RCC 7860 (cell line): ENCODE data around the gene AHR.

Experiments
- DNase-seq: peaks from one replicate; pipeline ENCODE4 v3.0.0-alpha.2; 2015; ENCODE audit warnings: low spot score
- FAIRE-seq: peaks from 2 replicates; lab custom pipeline; 2012; peaks lifted over from hg19 to GRCh38; lab: Jason Lieb, UNC

AHR gene

GRCh38 chr7:17298102-17298839, at the start of gene AHR:
AHR (plus strand) TSS chr7:17298652; CDS start chr7:17299265, 613 bp downstream.
- FAIRE-seq, result no peak
- peak; percentile 82 for DNase-seq

DNA sequence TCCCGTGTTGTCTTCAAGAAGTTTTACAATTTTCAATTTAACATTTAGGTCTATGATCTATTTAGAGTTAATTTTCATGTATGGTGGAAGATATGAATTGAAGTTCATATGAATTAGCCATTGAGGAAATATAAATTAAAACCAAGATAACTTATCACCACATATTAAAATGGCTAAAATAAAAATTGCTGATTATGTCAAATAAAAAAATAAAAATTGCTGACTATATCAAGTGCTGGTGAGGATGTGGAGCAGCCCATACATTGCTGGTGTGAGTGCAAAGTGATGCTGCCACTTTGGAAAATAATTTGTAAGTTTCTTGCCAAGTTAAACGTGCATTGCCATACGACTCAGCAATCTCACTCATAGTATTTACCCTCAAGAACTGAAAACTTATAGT, 44.6 kb upstream of the AHR start:
- no peak for DNase-seq
- no peak for FAIRE-seq

GRCh38 chr7:17255926-17256325, 42.5 kb upstream of the AHR start:
- DNase-seq, result no peak
- FAIRE-seq, result no peak

GRCh38 chr7:17256375-17256774, 42.1 kb upstream of the AHR start:
- no peak for DNase-seq
- FAIRE-seq, result no peak

GRCh38 chr7:17266565-17266964, 31.9 kb upstream of the AHR start:
- DNase-seq (no peak), FAIRE-seq (no peak)

DNA sequence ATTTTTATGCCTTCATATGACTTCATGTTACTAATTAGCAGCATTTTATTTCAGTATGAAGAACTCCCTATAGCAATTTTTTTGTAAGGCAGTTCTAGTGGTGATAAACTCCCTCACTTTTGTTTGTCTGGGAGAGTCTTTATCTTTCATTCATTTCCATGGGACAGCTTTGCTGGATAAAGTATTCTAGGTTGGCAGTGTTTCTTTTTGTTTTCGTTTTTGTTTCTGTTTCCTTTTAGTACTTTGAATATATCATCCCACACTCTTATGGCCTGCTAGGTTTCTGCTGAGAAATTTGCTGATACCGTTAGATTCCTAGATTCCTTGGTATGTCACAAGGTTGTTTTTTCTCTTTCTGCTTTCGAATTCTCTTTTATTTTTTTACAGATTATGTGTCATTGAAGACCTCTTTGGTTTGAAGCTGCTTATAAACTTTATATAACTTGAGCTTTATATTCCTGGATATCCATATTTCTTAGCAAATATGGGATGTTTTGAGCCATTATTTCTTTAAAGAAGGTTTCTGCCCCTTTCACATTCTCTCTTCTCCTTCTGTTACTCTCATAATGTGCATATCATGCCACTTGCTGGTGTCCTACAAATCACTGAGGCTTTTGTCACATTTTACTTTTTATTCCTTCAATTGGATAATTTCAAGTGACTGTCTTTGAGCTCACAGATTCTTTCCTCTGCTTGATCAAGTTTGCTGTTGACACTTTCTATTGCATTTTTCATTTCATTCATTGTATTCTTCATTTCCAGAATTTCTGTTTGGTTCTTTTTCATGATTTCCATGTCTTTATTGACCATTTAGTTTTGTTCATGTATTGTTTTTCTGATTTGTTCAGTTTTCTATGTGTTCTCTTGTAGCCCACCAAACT, 28.9 kb upstream of the AHR start:
- FAIRE-seq, result no peak
- DNase-seq, result no peak

DNA sequence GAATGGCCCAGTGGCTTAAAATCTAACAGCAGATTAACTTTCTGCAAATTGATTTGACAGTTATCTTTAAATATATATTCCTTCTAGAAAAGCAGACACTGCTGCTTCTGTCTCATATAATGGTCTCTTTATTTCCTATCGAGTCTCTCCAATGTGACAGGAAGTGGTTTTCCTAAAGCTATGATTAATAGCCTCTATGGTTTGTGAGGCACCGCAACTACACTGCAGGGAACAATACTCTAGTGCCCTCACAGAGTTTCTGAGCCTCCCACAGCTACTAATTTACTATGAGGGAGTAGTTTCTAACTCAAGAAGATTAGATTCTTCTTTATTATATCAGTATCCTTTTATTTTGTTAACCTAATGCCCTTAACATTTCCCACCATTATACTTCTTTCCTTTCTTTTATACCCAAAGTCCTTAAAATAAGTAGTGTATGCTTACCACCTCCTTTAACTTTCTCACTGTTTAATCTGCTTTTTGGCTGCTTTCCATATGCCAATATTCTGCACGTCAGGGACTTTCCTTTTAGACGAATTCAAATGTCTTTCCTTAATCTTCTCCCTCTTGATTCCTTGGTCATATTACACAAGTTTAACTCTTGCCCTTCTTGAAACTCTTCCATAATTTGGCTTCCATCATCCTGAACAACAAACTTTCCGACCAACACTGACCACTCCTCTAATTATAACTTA, 23.8 kb upstream of the AHR start:
- DNase-seq, result peak; percentile 92
- FAIRE-seq, result peak; percentile 99

- FAIRE-seq (peak; percentile 84), DNase-seq (peak; percentile 90)
These were observed 22.4 kb upstream of the AHR start for GRCh38 chr7:17275749-17276671.

DNA sequence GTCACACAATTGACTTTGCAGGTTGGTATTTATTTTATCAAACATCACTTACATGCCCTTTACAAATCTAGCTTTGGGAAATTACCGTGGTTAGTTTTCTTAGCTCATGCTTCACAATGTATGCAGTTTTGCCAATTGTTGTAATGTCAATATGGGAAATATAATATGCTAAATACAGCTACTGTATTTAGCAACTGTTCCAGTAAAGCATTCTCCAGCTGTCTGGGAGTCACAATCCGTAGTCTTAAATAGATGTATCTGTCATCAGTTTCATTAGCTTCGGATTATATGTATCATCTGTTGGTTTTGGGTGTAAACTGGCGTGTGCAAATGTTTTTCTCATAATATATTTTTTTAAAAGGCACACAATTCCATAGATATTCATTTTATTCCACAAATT, 19.4 kb upstream of the AHR start:
- DNase-seq (no peak), FAIRE-seq (no peak)

GRCh38 chr7:17289074-17289645, 9.3 kb upstream of the AHR start:
- no peak for DNase-seq
- peak; percentile 25 for FAIRE-seq

GRCh38 chr7:17292843-17293242, 5.6 kb upstream of the AHR start:
- FAIRE-seq (no peak), DNase-seq (no peak)

DNA sequence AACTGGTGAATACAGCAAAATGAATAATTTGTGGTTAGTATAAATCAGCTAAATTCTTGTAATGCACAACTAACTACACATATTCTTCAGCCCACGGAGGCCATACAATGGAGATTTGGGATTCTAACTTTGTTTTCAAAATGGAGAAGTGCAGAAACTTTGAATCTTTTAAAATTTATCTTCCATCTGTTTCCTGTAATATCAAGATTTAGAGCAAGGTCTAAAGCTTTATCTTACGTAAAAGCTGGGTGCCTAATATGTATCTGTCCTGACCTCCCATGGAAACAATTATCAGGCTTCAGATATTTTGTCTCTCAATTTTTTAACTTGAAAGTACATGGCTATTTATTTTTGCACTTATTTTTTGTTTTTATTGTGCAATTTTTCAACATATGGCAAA, 5.0 kb upstream of the AHR start:
- FAIRE-seq (peak; percentile 2), DNase-seq (no peak)

DNA sequence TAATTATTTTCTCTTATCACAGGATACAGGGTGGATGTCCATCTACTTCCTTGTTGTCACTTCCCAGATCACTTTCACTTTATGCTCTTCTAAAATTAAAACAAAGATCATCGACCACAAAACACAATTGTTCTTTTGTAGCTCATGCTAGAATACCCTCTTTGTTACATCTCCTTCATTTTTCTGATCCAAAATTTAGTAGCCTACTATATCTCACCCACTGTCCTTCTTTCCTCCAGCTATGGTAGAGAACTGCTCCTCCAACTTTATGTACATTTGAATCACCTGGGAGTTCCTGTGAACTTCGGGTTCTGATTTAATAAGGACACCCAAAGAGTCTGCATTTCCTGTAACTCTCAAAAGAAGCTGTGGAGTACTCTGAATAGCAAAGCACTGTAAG, 1.2 kb upstream of the AHR start:
- FAIRE-seq, result no peak
- DNase-seq, result no peak

DNA sequence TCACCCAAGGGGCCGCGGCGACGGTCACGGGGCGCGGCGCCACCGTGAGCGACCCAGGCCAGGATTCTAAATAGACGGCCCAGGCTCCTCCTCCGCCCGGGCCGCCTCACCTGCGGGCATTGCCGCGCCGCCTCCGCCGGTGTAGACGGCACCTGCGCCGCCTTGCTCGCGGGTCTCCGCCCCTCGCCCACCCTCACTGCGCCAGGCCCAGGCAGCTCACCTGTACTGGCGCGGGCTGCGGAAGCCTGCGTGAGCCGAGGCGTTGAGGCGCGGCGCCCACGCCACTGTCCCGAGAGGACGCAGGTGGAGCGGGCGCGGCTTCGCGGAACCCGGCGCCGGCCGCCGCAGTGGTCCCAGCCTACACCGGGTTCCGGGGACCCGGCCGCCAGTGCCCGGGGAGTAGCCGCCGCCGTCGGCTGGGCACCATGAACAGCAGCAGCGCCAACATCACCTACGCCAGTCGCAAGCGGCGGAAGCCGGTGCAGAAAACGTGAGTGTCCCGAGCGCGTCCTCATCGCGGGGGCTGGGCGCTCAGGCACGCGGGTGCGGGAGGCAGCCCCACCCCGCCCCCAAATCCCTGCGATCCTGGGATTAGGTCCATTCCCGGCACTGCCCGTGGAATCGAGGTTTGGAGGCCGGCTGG, 509 bp downstream of the AHR start:
- no peak for DNase-seq
- FAIRE-seq, result no peak

- DNase-seq (peak; percentile 25), FAIRE-seq (peak; percentile 10)
These were observed 1.1 kb downstream of the AHR start for GRCh38 chr7:17299483-17299991.

DNA sequence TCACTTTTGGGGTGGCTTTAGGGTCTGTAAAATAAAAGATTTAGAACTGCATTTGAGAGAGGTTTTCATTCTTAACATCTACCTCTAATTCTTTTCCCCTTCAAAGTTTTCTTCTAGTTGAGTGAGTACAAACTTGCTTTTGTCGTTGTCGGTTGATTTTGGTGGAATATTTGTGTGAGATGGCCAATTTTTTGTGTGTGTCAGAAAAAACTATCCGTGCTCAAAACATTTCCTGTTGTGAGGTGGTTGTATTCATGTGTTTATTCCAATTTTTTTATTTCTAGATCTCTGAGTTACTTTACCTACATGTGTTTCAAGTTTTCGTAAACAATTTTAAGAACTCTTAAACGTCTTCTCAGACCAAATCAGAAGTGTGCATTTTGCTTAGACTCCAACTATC, 1.6 kb downstream of the AHR start:
- FAIRE-seq (no peak), DNase-seq (no peak)

GRCh38 chr7:17300437-17300836, 2.0 kb downstream of the AHR start:
- DNase-seq, result no peak
- no peak for FAIRE-seq

DNA sequence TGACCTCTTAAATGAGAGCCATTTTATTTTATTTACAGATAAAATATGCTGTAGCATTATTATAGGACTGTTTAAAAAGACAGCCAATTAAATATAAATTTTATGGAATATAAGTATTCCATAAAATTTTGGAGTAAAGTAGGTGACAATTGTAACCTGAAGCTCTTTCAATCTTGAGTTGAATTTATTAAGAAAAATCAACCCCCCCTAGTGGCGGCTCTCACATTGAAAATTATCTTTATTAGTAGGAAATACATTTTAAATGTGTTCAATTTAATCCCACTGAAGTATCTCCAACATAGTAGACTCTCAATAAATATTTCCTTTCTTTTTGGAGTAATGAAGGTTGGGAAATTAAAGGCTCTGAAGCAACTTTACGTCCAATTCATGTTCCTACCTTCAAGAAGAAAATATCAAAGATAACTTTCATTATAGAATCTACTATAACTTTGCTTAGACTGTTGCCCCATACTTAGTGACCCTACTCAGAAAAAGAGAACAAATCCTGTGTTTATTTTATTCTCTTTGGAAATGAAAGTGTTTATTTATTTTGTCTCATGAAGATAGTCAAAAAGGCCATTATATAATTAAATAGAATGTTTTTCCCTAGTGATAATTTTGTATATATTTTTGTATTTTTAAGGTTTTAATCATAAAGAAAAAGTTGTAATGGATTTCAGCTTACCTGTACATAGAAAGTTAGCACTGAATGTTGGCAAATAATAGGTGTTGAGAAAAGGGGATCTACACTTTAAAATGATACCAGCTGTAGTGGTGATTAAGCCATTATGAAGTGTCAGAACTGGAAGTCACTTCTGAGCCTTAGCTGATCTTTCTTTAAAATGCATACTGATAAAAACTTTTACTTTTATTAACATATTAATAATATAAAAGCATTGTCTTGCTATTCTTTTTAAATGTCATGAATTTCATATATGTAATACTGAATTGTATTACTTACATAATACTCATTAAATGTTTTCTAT, 3.3 kb downstream of the AHR start:
- DNase-seq (no peak), FAIRE-seq (peak; percentile 93)
